ENCODE data around the gene SCNN1A. TPM values are rescaled to one million over a fixed set of nuclear protein-coding genes. Genes with fewer than 3 reads are reported as not detected.

SCNN1A gene
- total RNA-seq, 3 donors from 2014 or later: 130 to 402 (median 386) TPM

- intact Hi-C loops (cut with DNase I, micrococcal nuclease): no loop called here
- no peak for ATAC-seq
Measured at GRCh38 chr12:6319446-6319845, 55.9 kb downstream of the SCNN1A start.

GRCh38 chr12:6318440-6318879 is 56.9 kb downstream of the SCNN1A start:
- H3K4me3 ChIP-seq: no peak overlapping the region
- ATAC-seq (no peak), DNase-seq (no peak)
- no peaks in the 10 kb centered on the region for H3K9me3 ChIP-seq
- peaks cover 17% of the 10 kb centered on the region for H3K4me1 ChIP-seq (ENCODE audit: low read depth)
- intact Hi-C loops (cut with DNase I, micrococcal nuclease): no loop called here
- TF ChIP-seq CTCF (IDR thresholded peaks at IDR 0.05): no peak
- H3K36me3 ChIP-seq (ENCODE audit: low read depth): peaks cover 3% of the 10 kb centered on the region

More at GRCh38 chr12:6319446-6319845, 55.9 kb downstream of the SCNN1A start:
- H3K4me1 ChIP-seq (ENCODE audit: low read depth): peaks cover 13% of the 10 kb centered on the region
- no peak overlapping the region for H3K4me3 ChIP-seq
- peaks cover 3% of the 10 kb centered on the region for H3K36me3 ChIP-seq (ENCODE audit: low read depth)
- no peak for DNase-seq
- no peaks in the 10 kb centered on the region for H3K9me3 ChIP-seq
- no peak for TF ChIP-seq CTCF (IDR thresholded peaks at IDR 0.05)

GRCh38 chr12:6317693-6318439 is 57.5 kb downstream of the SCNN1A start:
- H3K4me1 ChIP-seq (ENCODE audit: low read depth): peaks cover 17% of the 10 kb centered on the region
- DNase-seq (no peak), ATAC-seq (no peak)
- intact Hi-C loops (cut with DNase I, micrococcal nuclease): no loop called here
- peaks cover 3% of the 10 kb centered on the region for H3K36me3 ChIP-seq (ENCODE audit: low read depth)
- H3K9me3 ChIP-seq: no peaks in the 10 kb centered on the region
- TF ChIP-seq CTCF (IDR thresholded peaks at IDR 0.05): no peak
- no peak overlapping the region for H3K4me3 ChIP-seq

GRCh38 chr12:6316921-6317692 is 58.3 kb downstream of the SCNN1A start:
- Histone ChIP-seq H3K36me3 (ENCODE audit: low read depth) (peaks cover 3% of the 10 kb centered on the region), H3K4me1 (ENCODE audit: low read depth) (peaks cover 18% of the 10 kb centered on the region), H3K4me3 (no peak overlapping the region), H3K9me3 (no peaks in the 10 kb centered on the region)
- intact Hi-C loops (cut with DNase I, micrococcal nuclease): no loop called here
- DNase-seq (no peak), ATAC-seq (no peak)
- no peak for TF ChIP-seq CTCF (IDR thresholded peaks at IDR 0.05)

GRCh38 chr12:6315704-6316597 is 59.4 kb downstream of the SCNN1A start:
- TF ChIP-seq CTCF (IDR thresholded peaks at IDR 0.05): no peak
- Histone ChIP-seq H3K4me3 (no peak overlapping the region), H3K4me1 (ENCODE audit: low read depth) (peaks cover 25% of the 10 kb centered on the region), H3K36me3 (ENCODE audit: low read depth) (peaks cover 3% of the 10 kb centered on the region), H3K9me3 (no peaks in the 10 kb centered on the region)
- DNase-seq (peak in 1 of 3 donors; percentile 32), ATAC-seq (no peak)
- intact Hi-C loops (cut with DNase I, micrococcal nuclease): no loop called here

Measured in mucosa of descending colon (tissue), 3 donors.